OCI-LY7 (cell line): ENCODE measurements around the gene SBF1. TPM values are rescaled to one million over a fixed set of nuclear protein-coding genes. Genes with fewer than 3 reads are reported as not detected.

Experiments used
- BruUV-seq: library from RNA; stranded (reverse); fragments of 400-500 nt; replicated peaks from 2 replicates; lab custom pipeline; 2021; lab: Mats Ljungman, UMichigan
- CTCF ChIA-PET: fragments of 300-600 bp; sonication (Branson Sonifier 250); formaldehyde crosslinking; loops from one replicate; lab custom pipeline; 2022; ENCODE audit warnings: antibody characterized with exemption; ENCODE audit not compliant: unreplicated experiment; lab: Charles Lee
- POLR2A ChIA-PET: fragments of 300-600 bp; sonication (Branson Sonifier 250); formaldehyde crosslinking; loops from one replicate; lab custom pipeline; 2022; ENCODE audit warnings: antibody characterized with exemption; lab: Charles Lee
- DNase-seq: peaks from one replicate; pipeline ENCODE4 v3.0.0-alpha.2; 2015; ENCODE audit warnings: low spot score
- H2AFZ ChIP-seq: fragments of 200-600 bp; sonication (generic), shearing (Covaris generic); 2 replicates; pipeline ENCODE4 v1.6.1; 2014; ENCODE audit warnings: mild to moderate bottlenecking, antibody characterized with exemption, low read length, moderate library complexity
- H3K27ac ChIP-seq: fragments of 200-600 bp; sonication (generic); 2 replicates; pipeline ENCODE4 v1.5.1; 2014; ENCODE audit warnings: mixed run types, low read depth, mild to moderate bottlenecking, moderate library complexity, low read length, inconsistent platforms; ENCODE audit not compliant: poor library complexity, severe bottlenecking
- H3K36me3 ChIP-seq: fragments of 200-600 bp; sonication (generic); 2 replicates; pipeline ENCODE4 v1.6.1; 2014; ENCODE audit warnings: mild to moderate bottlenecking, antibody characterized with exemption, low read length, moderate library complexity, mixed read lengths; ENCODE audit not compliant: insufficient read depth
- H3K4me1 ChIP-seq: fragments of 200-600 bp; sonication (generic); 2 replicates; pipeline ENCODE4 v1.5.1; 2014; ENCODE audit warnings: mild to moderate bottlenecking, low read length; ENCODE audit not compliant: insufficient read depth, poor library complexity, severe bottlenecking
- H3K4me2 ChIP-seq: fragments of 200-600 bp; sonication (generic); 2 replicates; pipeline ENCODE4 v1.6.1; 2014; ENCODE audit warnings: mild to moderate bottlenecking, low read length
- H3K4me3 ChIP-seq: fragments of 200-600 bp; sonication (generic); 2 replicates; pipeline ENCODE4 v1.5.1; 2014; ENCODE audit warnings: mild to moderate bottlenecking, low read depth, low read length; ENCODE audit not compliant: poor library complexity, severe bottlenecking
- H3K79me2 ChIP-seq: fragments of 200-600 bp; sonication (generic); 2 replicates; pipeline ENCODE4 v1.6.1; 2016; ENCODE audit warnings: low read depth, mild to moderate bottlenecking, low read length, moderate library complexity, mixed read lengths; ENCODE audit not compliant: insufficient read depth
- H3K9me2 ChIP-seq: fragments of 200-600 bp; sonication (generic); 2 replicates; pipeline ENCODE4 v1.6.1; 2016; ENCODE audit warnings: mild to moderate bottlenecking, low read length, mixed read lengths; ENCODE audit not compliant: insufficient read depth
- H3K9me3 ChIP-seq: fragments of 200-600 bp; sonication (generic); 2 replicates; pipeline ENCODE4 v1.6.1; 2014; ENCODE audit warnings: mild to moderate bottlenecking, mixed run types, low read length, mixed read lengths
- H4K20me1 ChIP-seq: fragments of 200-600 bp; sonication (generic); 2 replicates; pipeline ENCODE4 v1.6.1; 2014; ENCODE audit warnings: mild to moderate bottlenecking, antibody characterized with exemption, low read length, moderate library complexity, mixed read lengths; ENCODE audit not compliant: insufficient read depth
- EZH2phosphoT487 ChIP-seq: fragments of 200-600 bp; sonication (generic); IDR thresholded peaks from 2 replicates; pipeline ENCODE4 v1.6.1; 2018; ENCODE audit warnings: low read depth, borderline replicate concordance, mild to moderate bottlenecking, mixed run types, antibody characterized with exemption, low read length, moderate library complexity, mixed read lengths
- intact Hi-C: fragments of 100-400 bp; cut with micrococcal nuclease; formaldehyde crosslinking; loops from one replicate; pipeline ENCODE4 v1.10.0; 2022; ENCODE audit not compliant: unreplicated experiment
- total RNA-seq, 2 experiments: library from RNA; depleted of rRNA in 1 of 2; stranded (reverse); fragments of >200 nt in 1 of 2; shearing (Covaris generic) in 1 of 2; gene quantifications; 2 replicates each; pipeline ENCODE4 v1.2.3, GENCODE V29; 2014 to 2022
- TF ChIP-seq, protein P1 (sequence below): fragments of 200-600 bp; sonication (generic); conservative IDR thresholded peaks from 2 replicates; pipeline ENCODE4 v1.5.1; 2014; ENCODE audit warnings: mild to moderate bottlenecking, antibody characterized with exemption, low read length, moderate library complexity, mixed read lengths

SBF1 gene
- total RNA-seq, 2 experiments from 2014 or later = 177 to 181 TPM

DNA sequence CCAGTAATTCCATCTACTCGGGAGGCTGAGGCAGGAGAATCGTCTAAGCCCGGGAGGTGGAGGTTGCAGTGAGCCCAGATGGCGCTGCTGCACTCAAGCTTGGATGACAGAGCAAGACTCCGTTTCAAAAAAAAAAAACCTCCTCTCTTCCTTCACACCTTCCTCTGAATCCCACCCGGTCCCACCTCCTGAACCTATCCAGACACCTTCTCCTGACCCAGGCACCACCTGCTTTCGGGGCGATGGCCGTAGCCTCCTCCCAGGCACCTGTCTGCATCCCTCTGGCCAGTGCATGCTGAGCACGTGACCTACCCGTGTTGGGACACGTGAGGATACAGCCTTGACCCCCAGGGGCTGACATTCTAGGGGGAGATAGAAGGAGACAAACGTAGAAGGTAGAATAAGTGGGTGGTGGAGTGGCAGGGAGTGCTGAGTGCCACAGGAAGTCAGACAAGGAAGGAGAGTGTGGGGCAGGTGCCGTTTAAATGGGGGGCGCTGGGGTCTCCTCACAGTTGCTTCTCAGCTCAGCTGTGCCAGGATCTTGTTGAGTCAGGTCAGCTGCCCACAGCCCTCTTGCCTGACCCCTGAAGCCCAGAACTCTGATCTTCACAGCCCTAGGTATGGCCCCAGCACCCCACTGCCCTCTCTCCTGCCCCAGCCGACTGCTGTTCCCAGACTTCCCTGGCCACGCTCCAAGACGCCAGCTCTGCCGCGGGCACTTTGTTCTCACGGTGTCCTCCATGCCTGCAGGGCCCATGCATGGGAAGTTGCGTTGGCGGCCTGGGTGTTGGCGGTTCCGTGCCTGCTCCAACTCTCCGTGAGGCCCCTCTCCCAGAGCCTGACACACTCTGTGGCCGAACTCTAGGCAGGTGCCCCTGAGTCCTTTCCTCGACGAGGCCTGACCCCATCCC lies 10.6 kb upstream of the SBF1 start:
- BruUV-seq = no TSS peak
- Histone ChIP-seq H3K27ac (no peak overlapping the region), H3K4me3 (no peak overlapping the region), H3K9me2 (no peaks in the 10 kb centered on the region), H4K20me1 (no peaks in the 10 kb centered on the region), H3K4me2 (no peak overlapping the region), H3K36me3 (no peaks in the 10 kb centered on the region), H2AFZ (no peak overlapping the region), H3K79me2 (no peaks in the 10 kb centered on the region), H3K9me3 (no peaks in the 10 kb centered on the region), H3K4me1 (peaks cover 11% of the 10 kb centered on the region)
- intact Hi-C loops = no loop called here
- ChIA-PET POLR2A (no interaction called here), CTCF (no interaction called here)
- TF ChIP-seq, protein P1, sequence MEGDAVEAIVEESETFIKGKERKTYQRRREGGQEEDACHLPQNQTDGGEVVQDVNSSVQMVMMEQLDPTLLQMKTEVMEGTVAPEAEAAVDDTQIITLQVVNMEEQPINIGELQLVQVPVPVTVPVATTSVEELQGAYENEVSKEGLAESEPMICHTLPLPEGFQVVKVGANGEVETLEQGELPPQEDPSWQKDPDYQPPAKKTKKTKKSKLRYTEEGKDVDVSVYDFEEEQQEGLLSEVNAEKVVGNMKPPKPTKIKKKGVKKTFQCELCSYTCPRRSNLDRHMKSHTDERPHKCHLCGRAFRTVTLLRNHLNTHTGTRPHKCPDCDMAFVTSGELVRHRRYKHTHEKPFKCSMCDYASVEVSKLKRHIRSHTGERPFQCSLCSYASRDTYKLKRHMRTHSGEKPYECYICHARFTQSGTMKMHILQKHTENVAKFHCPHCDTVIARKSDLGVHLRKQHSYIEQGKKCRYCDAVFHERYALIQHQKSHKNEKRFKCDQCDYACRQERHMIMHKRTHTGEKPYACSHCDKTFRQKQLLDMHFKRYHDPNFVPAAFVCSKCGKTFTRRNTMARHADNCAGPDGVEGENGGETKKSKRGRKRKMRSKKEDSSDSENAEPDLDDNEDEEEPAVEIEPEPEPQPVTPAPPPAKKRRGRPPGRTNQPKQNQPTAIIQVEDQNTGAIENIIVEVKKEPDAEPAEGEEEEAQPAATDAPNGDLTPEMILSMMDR = peak; percentile 46
- TF ChIP-seq EZH2phosphoT487 = no peak
- DNase-seq = no peak

GRCh38 chr22:50483977-50484853 lies 9.4 kb upstream of the SBF1 start:
- Histone ChIP-seq H3K4me3 (no peak overlapping the region), H3K36me3 (no peaks in the 10 kb centered on the region), H4K20me1 (no peaks in the 10 kb centered on the region), H3K27ac (no peak overlapping the region), H3K4me2 (peak overlapping the region; percentile 30; the same call in 1 of the 2 replicates), H3K79me2 (no peaks in the 10 kb centered on the region), H3K9me3 (no peaks in the 10 kb centered on the region), H3K4me1 (peaks cover 10% of the 10 kb centered on the region), H3K9me2 (no peaks in the 10 kb centered on the region), H2AFZ (no peak overlapping the region)
- TF ChIP-seq EZH2phosphoT487 = no peak
- TF ChIP-seq, protein P1 = no peak
- intact Hi-C loops = no loop called here
- ChIA-PET POLR2A (no interaction called here), CTCF (no interaction called here)
- DNase-seq = no peak
- no TSS peak for BruUV-seq
